Ascending aorta (tissue), 2 donors: ENCODE measurements around the gene GCKR. TPM values are rescaled to one million over a fixed set of nuclear protein-coding genes. Genes with fewer than 3 reads are reported as not detected.
A peak's percentile ranks its signal among the peaks of the same experiment; 100 is the strongest.

ENCODE experiments used
- DNase-seq, 2 donors: peaks; one replicate each; pipeline ENCODE4 v3.0.0-alpha.2; 2019; ENCODE audit warnings: low spot score in 2 of 2
- H3K27ac ChIP-seq, 2 donors: fragments of 200-600 bp; sonication (generic); one replicate each; pipeline ENCODE4 v1.5.1; 2016 to 2017; ENCODE audit warnings: mild to moderate bottlenecking in 1 of 2
- H3K27me3 ChIP-seq: fragments of 200-600 bp; sonication (generic); one replicate; pipeline ENCODE4 v1.5.1; 2017
- H3K36me3 ChIP-seq, 2 donors: fragments of 200-600 bp; sonication (generic); one replicate each; pipeline ENCODE4 v1.5.1; 2016
- H3K4me1 ChIP-seq, 2 donors: fragments of 200-600 bp; sonication (generic); one replicate each; pipeline ENCODE4 v1.5.1; 2016 to 2017; ENCODE audit warnings: mild to moderate bottlenecking in 1 of 2
- H3K4me3 ChIP-seq, 2 donors: fragments of 200-600 bp; sonication (generic); one replicate each; pipeline ENCODE4 v1.5.1; 2016 to 2017; ENCODE audit warnings: mild to moderate bottlenecking in 1 of 2
- H3K9me3 ChIP-seq, 2 donors: fragments of 200-600 bp; sonication (generic); one replicate each; pipeline ENCODE4 v1.5.1; 2016
- CTCF ChIP-seq, 3 experiments: fragments of 200-600 bp in 2 of 3; fragments of 450-650 bp in 1 of 3; sonication (generic) in 2 of 3; IDR thresholded peaks; one replicate each; pipeline ENCODE4 v1.5.1; 2016 to 2019; ENCODE audit warnings: antibody characterized with exemption in 3 of 3, mild to moderate bottlenecking in 1 of 3, moderate library complexity in 1 of 3
- intact Hi-C: fragments of 100-400 bp; cut with DNase I; formaldehyde crosslinking; loops from one replicate; pipeline ENCODE4 v1.15.1; 2023
- total RNA-seq: library from RNA; depleted of rRNA; stranded (reverse); fragments of >200 nt; gene quantifications from one replicate; pipeline ENCODE4 v1.1.0, GENCODE V29; 2016

The GCKR gene
- total RNA-seq, 1 donor from 2014 or later = not detected

GRCh38 chr2:27464443-27464842 lies 32.2 kb upstream of the GCKR start:
- no peak for DNase-seq
- no peaks in the 10 kb centered on the region for H3K4me1 ChIP-seq
- H3K27ac ChIP-seq = no peak overlapping the region
- H3K36me3 ChIP-seq = peaks cover 18 to 30% of the 10 kb centered on the region in 2 donors
- no peaks in the 10 kb centered on the region for H3K9me3 ChIP-seq
- intact Hi-C loops = no loop called here
- TF ChIP-seq CTCF (IDR thresholded peaks at IDR 0.05) = no peak
- no peaks in the 10 kb centered on the region for H3K27me3 ChIP-seq
- no peak overlapping the region for H3K4me3 ChIP-seq

GRCh38 chr2:27471961-27472360 lies 24.7 kb upstream of the GCKR start:
- Histone ChIP-seq H3K9me3 (no peaks in the 10 kb centered on the region), H3K27me3 (no peaks in the 10 kb centered on the region), H3K27ac (no peak overlapping the region), H3K4me1 (no peaks in the 10 kb centered on the region), H3K36me3 (peaks cover 32 to 54% of the 10 kb centered on the region in 2 donors), H3K4me3 (no peak overlapping the region)
- no peak for DNase-seq
- intact Hi-C loops = no loop called here
- TF ChIP-seq CTCF (IDR thresholded peaks at IDR 0.05) = no peak

DNA sequence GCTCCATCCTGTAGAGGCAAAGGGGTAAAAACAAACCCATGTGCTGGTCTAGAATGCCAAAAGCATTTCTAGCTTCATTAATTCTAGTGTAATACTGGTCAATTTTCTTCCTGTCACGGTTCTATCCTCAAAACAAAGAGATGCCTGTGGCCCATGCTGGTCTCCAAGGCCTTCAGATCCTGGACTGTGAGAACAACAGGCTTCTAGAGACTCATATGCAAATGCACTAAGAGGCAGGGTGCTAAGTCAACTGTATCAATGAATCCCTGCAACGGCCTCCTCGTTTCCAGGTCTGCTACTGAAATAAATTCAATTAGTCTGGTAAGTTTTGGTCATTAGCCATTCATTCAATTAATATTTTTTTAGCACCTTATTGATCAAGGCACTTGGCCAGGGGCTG lies 11.1 kb upstream of the GCKR start:
- Histone ChIP-seq H3K27me3 (no peaks in the 10 kb centered on the region), H3K4me3 (no peak overlapping the region), H3K9me3 (no peaks in the 10 kb centered on the region), H3K4me1 (peaks cover 0 to 11% of the 10 kb centered on the region in 2 donors), H3K27ac (no peak overlapping the region), H3K36me3 (peaks cover 27 to 36% of the 10 kb centered on the region in 2 donors)
- intact Hi-C loops = loop anchor here (5.0 kb wide), 1 partner anchor 113 kb away; the partner anchor contains the start of genes EIF2B4 and SNX17
- TF ChIP-seq CTCF (IDR thresholded peaks at IDR 0.05) = no peak
- DNase-seq = no peak

GRCh38 chr2:27489118-27489497 lies 7.5 kb upstream of the GCKR start:
- TF ChIP-seq CTCF (IDR thresholded peaks at IDR 0.05) = no peak
- H3K4me1 ChIP-seq = peaks cover 0 to 14% of the 10 kb centered on the region in 2 donors
- H3K27me3 ChIP-seq = no peaks in the 10 kb centered on the region
- peak overlapping the region; percentile 54 to 73 for H3K4me3 ChIP-seq
- H3K9me3 ChIP-seq = no peaks in the 10 kb centered on the region
- H3K27ac ChIP-seq = peak overlapping the region; percentile 51 to 77
- peak in 1 of 2 donors; percentile 66 for DNase-seq
- peaks cover 6 to 12% of the 10 kb centered on the region in 2 donors for H3K36me3 ChIP-seq
- intact Hi-C loops = loop anchor here (1.0 to 5.0 kb wide), 5 partner anchors 60 to 140 kb away; partner anchors contain the start of genes CCDC121, EIF2B4, GPN1 and NRBP1

GRCh38 chr2:27489498-27490397 lies 6.9 kb upstream of the GCKR start, which contains the start of gene IFT172:
TSS of gene IFT172 (minus strand) at chr2:27489743. CDS start at chr2:27489653, 90 bp downstream.
- H3K27me3 ChIP-seq = no peaks in the 10 kb centered on the region
- peak within 1 kb of the TSS; percentile 69 to 77 for H3K27ac ChIP-seq
- peaks cover 0 to 14% of the 10 kb centered on the region in 2 donors for H3K4me1 ChIP-seq
- peaks cover 3 to 6% of the 10 kb centered on the region in 2 donors for H3K36me3 ChIP-seq
- H3K4me3 ChIP-seq = peak within 1 kb of the TSS; percentile 54 to 73
- peak; percentile 97 to 99 for DNase-seq
- no peaks in the 10 kb centered on the region for H3K9me3 ChIP-seq
- intact Hi-C loops = loop anchor here (1.0 to 10.0 kb wide), 6 partner anchors 61 to 355 kb away; partner anchors contain the start of genes CCDC121, EIF2B4, GPN1 and NRBP1
- no peak for TF ChIP-seq CTCF (IDR thresholded peaks at IDR 0.05)
